ENCODE measurements around the gene CASP4.

Gene CASP4

GRCh38 chr11:104895634-104896033, 72.7 kb downstream of the CASP4 start:
- no peaks in the 10 kb centered on the region for H3K9me3 Mint-ChIP-seq
- H3K4me1 Mint-ChIP-seq, result peaks cover 14% of the 10 kb centered on the region
- no peaks in the 10 kb centered on the region for H3K27me3 Mint-ChIP-seq
- H3K27ac Mint-ChIP-seq, result no peak overlapping the region
- ATAC-seq (ENCODE audit: low read depth) (no peak), DNase-seq (ENCODE audit: low spot score in 2 of 2) (no peak)
- H3K36me3 Mint-ChIP-seq, result no peaks in the 10 kb centered on the region
- H3K4me3 Mint-ChIP-seq, result no peak overlapping the region

GRCh38 chr11:104893876-104894275, 74.5 kb downstream of the CASP4 start:
- Mint-ChIP-seq H3K4me3 (no peak overlapping the region), H3K4me1 (peaks cover 11% of the 10 kb centered on the region), H3K27ac (no peak overlapping the region), H3K36me3 (no peaks in the 10 kb centered on the region), H3K9me3 (no peaks in the 10 kb centered on the region), H3K27me3 (no peaks in the 10 kb centered on the region)
- ATAC-seq (ENCODE audit: low read depth), result no peak
- no peak for DNase-seq (ENCODE audit: low spot score in 2 of 2)
